ENCODE data around the gene E2F4. TPM values are rescaled to one million over a fixed set of nuclear protein-coding genes. Genes with fewer than 3 reads are reported as not detected.

Gene E2F4
- total RNA-seq, 1 experiment from 2014 or later: 96.0 TPM

GRCh38 chr16:67148221-67148620, 43.7 kb upstream of the E2F4 start:
- Histone ChIP-seq H3K4me3 (ENCODE audit: low read depth, low read length, poor library complexity, severe bottlenecking) (no peak overlapping the region), H3K27ac (ENCODE audit: low read depth, low read length, poor library complexity, severe bottlenecking) (no peak overlapping the region), H3K4me1 (ENCODE audit: insufficient read depth, low read length, poor library complexity, severe bottlenecking) (peaks cover 9% of the 10 kb centered on the region), H3K36me3 (ENCODE audit: insufficient read depth, low read length, poor library complexity, severe bottlenecking) (peaks cover 53% of the 10 kb centered on the region), H3K9me3 (ENCODE audit: low read depth, low read length, poor library complexity, severe bottlenecking) (no peaks in the 10 kb centered on the region), H3K27me3 (replicated peaks; ENCODE audit: insufficient read depth, low read depth, low read length, poor library complexity) (no peaks in the 10 kb centered on the region)
- TF ChIP-seq EZH2 (IDR thresholded peaks at IDR 0.05; ENCODE audit: borderline replicate concordance, low read depth, low read length, poor library complexity, severe bottlenecking): no peak
- TF ChIP-seq, protein P1, sequence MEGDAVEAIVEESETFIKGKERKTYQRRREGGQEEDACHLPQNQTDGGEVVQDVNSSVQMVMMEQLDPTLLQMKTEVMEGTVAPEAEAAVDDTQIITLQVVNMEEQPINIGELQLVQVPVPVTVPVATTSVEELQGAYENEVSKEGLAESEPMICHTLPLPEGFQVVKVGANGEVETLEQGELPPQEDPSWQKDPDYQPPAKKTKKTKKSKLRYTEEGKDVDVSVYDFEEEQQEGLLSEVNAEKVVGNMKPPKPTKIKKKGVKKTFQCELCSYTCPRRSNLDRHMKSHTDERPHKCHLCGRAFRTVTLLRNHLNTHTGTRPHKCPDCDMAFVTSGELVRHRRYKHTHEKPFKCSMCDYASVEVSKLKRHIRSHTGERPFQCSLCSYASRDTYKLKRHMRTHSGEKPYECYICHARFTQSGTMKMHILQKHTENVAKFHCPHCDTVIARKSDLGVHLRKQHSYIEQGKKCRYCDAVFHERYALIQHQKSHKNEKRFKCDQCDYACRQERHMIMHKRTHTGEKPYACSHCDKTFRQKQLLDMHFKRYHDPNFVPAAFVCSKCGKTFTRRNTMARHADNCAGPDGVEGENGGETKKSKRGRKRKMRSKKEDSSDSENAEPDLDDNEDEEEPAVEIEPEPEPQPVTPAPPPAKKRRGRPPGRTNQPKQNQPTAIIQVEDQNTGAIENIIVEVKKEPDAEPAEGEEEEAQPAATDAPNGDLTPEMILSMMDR (conservative IDR thresholded peaks at IDR 0.05; ENCODE audit: low read depth, low read length): no peak
- ChIA-PET CTCF (no interaction called here), POLR2A (ENCODE audit: low non-redundant PET) (no interaction called here)
- DNase-seq (ENCODE audit: low spot score): no peak
- intact Hi-C loops (cut with micrococcal nuclease; ENCODE audit: unreplicated experiment): no loop called here
- TSS peak; percentile 44 for BruUV-seq (replicated peaks)

DNA sequence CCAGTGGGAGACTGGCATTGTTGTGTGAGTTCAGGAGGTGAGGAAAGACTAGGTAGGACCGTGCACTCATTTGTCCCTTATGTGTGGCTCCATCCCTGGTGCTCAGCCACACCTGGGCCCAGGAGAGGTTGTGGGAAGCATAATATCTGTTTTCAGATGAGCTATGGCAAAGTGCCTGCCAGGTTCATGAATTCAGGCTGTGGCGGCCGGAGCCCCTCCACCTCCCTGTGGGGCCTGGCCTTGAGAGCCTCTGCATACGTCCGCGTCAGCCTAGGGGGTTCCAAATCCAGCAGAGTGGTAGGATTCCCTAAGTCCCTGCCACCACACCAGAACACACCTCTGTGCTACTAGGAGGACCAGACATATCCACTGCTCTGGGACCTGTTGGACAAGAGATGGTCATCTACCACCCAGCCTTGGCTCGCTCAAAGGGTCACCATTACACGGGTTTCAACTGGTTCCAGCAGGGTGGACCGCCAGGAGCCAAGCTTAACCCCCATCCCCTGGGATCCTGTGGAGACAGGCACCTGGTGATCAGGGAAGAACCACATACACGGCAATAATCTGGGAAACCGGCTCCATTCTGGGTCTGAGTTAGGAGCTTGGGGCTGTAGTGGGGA, 43.2 kb upstream of the E2F4 start:
- Histone ChIP-seq H3K9me3 (ENCODE audit: low read depth, low read length, poor library complexity, severe bottlenecking) (no peaks in the 10 kb centered on the region), H3K4me3 (ENCODE audit: low read depth, low read length, poor library complexity, severe bottlenecking) (no peak overlapping the region), H3K4me1 (ENCODE audit: insufficient read depth, low read length, poor library complexity, severe bottlenecking) (peaks cover 9% of the 10 kb centered on the region), H3K27ac (ENCODE audit: low read depth, low read length, poor library complexity, severe bottlenecking) (no peak overlapping the region), H3K36me3 (ENCODE audit: insufficient read depth, low read length, poor library complexity, severe bottlenecking) (peaks cover 48% of the 10 kb centered on the region), H3K27me3 (replicated peaks; ENCODE audit: insufficient read depth, low read depth, low read length, poor library complexity) (no peaks in the 10 kb centered on the region)
- POLR2A ChIA-PET (ENCODE audit: low non-redundant PET): no interaction called here
- TF ChIP-seq, protein P1 (conservative IDR thresholded peaks at IDR 0.05; ENCODE audit: low read depth, low read length): no peak
- TF ChIP-seq EZH2 (IDR thresholded peaks at IDR 0.05; ENCODE audit: borderline replicate concordance, low read depth, low read length, poor library complexity, severe bottlenecking): no peak
- no TSS peak for BruUV-seq (replicated peaks)
- CTCF ChIA-PET: no interaction called here
- DNase-seq (ENCODE audit: low spot score): no peak
- intact Hi-C loops (cut with micrococcal nuclease; ENCODE audit: unreplicated experiment): no loop called here

DNA sequence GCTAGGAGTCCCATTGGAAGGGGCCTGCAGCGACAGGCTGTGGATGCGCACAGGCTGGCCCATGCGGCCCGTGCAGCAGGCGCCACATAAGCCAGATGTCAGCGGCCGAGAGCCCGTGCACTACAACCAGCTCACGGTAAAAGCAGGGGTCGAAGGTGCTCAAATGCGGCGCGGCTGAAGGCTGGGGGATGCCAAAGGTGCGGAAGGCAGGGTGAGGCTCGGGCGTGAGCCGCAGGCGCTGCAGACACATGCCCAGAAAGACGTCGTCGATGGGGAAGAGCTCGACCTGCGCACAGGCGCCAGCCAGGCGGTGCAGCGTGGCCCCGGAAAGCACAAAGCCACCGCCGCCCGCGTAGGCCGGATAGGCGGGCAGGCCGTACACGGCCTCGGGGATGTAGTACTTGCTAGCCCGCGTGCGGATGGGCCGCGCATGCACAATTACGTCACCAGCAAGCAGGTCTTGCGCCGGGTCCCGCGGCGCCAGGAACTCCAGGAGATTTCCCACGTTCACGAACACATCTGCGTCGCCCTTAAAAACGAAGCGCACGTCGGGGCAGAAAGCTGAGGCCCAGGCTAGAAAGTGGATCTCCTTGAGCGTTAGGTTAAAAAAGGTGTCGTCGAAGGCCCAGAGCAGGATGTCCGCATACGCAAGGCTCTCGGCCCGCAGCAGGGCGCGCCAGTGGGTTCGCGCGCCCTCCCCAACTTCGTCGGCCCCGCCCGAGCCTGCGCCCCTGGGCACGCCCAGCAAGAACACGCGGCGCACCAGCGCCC, 42.5 kb upstream of the E2F4 start:
- no peak for DNase-seq (ENCODE audit: low spot score)
- no TSS peak for BruUV-seq (replicated peaks)
- Histone ChIP-seq H3K9me3 (ENCODE audit: low read depth, low read length, poor library complexity, severe bottlenecking) (no peaks in the 10 kb centered on the region), H3K4me3 (ENCODE audit: low read depth, low read length, poor library complexity, severe bottlenecking) (no peak overlapping the region), H3K27me3 (replicated peaks; ENCODE audit: insufficient read depth, low read depth, low read length, poor library complexity) (no peaks in the 10 kb centered on the region), H3K27ac (ENCODE audit: low read depth, low read length, poor library complexity, severe bottlenecking) (no peak overlapping the region), H3K36me3 (ENCODE audit: insufficient read depth, low read length, poor library complexity, severe bottlenecking) (peaks cover 42% of the 10 kb centered on the region), H3K4me1 (ENCODE audit: insufficient read depth, low read length, poor library complexity, severe bottlenecking) (peaks cover 9% of the 10 kb centered on the region)
- intact Hi-C loops (cut with micrococcal nuclease; ENCODE audit: unreplicated experiment): loop anchor here (2.0 to 10.0 kb wide), 3 partner anchors 135 to 255 kb away; no protein-coding TSS in a partner anchor
- ChIA-PET CTCF (no interaction called here), POLR2A (ENCODE audit: low non-redundant PET) (no interaction called here)
- TF ChIP-seq EZH2 (IDR thresholded peaks at IDR 0.05; ENCODE audit: borderline replicate concordance, low read depth, low read length, poor library complexity, severe bottlenecking): no peak
- TF ChIP-seq, protein P1 (conservative IDR thresholded peaks at IDR 0.05; ENCODE audit: low read depth, low read length): no peak

Data from A673 (cell line).